Hematopoietic multipotent progenitor cell treated with erythropoietin and hydrocortisone succinate and interleukin-3 and kit ligand, for 4 days (in vitro differentiated cells): Measurements from ENCODE around the gene IFNE.
A peak's percentile ranks its signal among the peaks of the same experiment; 100 is the strongest.

Experiments
- DNase-seq: peaks from one replicate; pipeline ENCODE4 v3.0.0-alpha.2; 2015

IFNE gene, protein sequence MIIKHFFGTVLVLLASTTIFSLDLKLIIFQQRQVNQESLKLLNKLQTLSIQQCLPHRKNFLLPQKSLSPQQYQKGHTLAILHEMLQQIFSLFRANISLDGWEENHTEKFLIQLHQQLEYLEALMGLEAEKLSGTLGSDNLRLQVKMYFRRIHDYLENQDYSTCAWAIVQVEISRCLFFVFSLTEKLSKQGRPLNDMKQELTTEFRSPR

DNA sequence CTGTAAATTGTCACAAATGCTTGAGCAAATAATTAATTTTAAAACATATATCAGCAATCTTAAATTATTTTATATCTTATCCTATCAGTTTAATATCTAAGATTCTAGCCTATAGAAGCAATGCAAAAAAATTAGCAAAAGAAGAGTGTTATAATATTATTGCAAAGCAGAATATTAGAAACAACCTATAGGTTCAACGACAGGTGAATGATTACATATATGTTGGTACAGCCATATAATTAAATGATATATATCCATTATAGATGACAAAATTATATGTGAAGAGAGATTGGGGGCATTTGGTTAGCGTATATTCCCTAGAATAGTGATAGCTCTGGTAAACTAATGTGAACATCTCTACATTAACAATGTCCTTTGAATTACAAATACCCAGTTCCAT lies at the start of gene IFNE:
Gene IFNE, minus strand, starts transcription at position 101 of the 400 bp plus-strand sequence. CDS start 619 bp downstream, outside the sequence.
- DNase-seq = no peak

DNA sequence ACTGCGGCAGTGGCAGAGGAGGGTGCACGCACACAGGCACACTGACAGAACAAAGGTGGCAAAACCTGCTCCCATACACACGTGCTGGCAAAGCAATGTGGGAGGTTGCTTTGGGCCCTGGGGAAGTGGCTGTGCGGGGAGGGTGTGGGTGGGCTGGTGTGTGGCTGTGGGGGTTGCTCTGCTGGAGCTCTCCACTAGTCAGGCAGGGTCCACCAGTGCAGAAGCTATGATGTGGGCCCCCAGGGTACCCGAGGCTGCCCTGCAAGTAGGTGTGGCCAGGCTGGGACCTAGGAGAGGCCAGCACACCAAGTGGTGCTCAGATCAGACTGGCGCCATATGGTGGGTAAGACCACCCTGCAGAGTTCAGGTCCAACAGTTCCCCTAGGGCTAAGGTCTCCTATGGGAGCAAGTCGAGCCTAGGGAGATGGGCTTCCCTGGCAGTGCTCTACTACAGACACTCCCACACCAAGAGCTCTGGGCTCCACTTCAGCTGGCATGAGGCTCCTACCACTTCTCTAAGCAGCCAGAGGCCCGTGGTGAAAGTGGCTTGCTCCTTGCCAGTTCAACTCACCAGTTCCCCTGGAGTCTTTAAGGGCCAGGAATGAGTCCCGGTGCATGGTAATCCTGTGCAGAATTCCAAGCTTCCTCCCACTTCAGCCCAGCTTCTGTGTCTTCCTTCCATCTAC lies 46.2 kb upstream of the IFNE start:
- DNase-seq = no peak

DNA sequence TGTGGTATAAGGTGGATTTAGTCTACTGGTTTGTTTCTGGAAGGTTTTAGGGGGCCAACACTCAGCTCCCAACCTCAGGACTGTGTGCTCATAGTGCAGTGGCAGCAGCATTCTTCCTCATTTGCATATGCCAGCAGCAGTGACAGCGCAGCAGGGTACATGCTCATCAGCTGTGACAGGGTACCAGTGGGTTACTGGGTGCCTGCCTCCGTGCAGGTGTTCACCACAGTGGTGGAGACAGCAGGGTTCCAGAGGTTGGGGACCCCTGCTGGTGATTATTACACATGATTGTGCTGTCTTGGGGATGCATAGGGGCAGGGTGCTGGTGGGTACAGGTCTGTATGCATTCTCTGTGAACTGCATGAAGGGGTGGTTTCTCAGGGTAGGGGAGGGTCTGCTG lies 45.5 kb upstream of the IFNE start:
- DNase-seq = peak; percentile 4

DNA sequence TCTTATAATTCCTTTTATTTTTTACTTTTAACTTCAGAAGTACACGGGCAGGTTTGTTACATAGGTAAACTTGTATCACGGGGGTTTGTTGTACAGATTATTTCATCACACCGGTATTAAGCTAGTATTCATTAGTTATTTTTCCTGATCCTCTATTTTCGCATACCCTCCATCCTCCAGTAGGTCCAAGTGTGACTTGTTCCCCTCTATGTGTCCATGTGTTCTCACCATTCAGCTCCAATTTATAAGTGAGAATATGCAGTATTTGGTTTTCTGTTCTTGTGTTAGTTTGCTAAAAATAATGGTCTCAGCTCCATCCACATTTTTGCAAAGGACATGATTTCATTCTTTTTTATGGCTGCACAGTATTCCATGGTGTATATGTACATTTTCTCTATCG lies 43.1 kb upstream of the IFNE start:
- DNase-seq = no peak

DNA sequence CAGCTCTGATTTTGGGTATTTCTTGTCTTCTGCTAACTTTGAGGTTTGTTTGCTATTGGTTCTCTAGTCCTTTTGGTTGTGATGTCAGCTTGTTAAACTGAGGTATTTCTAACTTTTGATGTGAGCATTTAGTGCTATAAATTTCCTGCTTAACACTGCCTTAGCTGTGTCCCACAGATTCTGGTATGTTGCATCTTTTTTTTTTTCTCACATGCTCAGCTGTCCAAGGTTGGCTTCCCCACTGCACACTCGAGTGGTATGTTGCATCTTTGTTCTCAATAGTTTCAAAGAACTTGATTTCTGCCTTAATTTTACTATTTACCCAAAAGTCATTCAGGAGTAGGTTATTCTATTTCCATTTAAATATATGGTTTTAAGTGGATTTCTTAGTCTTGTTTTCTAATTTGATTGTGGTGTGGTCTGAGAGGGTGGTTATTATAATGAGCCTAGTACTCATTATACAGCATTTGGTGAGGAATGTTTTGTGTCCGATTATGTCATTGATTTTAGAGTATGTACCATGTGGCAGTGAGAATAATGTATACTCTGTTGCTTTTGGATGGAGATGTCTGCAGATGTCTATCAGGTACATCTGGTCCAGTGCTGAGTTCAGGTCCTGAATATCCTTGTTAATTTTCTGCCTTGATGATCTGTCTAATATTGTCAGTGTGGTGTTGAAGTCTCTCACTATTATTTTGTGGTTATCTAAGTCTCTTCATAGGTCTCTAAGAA lies 42.2 kb upstream of the IFNE start:
- no peak for DNase-seq

DNA sequence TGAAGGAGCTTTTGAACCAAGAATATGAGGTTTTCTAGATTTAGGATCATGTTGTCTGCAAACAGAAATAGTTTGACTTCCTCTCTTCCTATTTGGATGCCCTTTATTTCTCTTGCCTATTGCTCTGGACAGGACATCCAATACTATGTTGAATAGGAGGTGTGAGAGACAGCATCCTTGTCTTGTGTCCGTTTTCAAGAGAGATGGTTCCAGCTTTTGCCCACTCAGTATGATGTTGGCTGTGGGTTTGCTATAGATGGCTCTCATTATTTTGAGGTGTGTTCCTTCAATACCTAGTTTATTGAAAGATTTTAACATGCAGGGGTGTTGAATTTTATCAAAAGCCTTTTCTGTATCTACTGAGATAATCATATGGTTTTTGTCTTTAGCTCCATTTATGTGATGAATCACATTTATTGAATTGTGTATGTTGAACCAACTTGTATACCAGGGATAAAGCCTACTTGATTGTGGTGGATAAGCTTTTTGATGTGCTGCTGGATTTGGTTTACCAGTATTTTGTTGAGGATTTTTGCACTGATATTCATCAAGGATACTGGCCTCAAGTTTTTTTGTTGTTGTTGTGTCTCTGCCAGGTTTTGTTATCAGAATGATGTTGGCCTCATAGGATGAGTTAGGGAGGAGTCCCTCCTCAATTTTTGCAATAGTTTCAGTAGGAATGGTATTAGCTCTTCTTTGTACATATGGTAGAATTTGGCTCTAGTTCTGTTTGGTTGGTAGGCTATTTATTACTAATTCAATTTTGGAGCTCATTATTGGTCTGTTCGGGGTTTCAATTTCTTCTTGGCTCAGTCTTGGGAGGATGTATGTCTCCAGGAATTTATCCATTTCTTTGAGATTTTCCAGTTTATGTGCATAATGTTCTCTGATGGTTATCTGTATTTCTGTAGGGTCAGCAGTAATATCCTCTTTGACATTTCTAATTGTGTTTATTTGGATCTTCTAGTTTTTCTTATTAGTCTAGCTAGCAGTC lies 41.2 kb upstream of the IFNE start:
- DNase-seq = no peak

DNA sequence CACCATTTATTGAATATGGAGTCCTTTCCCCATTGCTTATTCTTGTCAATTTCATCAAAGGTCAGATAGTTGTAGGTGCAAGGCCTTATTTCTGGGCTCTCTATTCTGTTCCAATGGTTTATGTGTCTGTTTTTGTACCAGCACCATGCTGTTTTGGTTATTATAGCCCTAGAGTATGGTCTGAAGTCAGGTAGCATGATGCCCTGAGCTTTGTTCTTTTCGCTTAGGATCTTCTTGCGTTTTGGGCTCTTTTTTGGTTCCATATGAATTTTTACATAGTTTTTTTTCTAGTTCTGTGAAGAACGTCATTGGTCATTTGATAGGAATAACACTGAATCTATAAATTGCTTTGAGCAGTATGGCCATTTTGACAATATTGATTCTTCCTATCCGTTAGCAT lies 40.2 kb upstream of the IFNE start:
- no peak for DNase-seq

DNA sequence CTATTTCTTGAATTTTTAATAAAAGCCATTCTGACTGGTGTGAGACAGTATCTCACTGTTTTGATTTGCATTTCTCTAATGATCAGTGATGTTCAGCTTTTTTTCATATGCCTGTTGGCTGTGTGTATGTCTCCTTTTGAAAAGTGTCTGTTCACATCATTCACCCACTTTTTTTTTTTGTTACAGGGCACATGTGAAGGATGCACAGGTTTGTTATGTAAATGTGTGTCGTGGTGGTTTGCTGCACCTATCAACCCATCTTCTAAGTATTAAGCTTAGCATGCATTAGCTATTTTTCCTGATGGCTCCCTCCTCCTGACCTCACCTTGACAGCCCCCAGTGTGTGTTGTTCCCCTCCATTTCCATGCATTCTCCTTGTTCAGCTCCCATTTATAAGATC lies 39.3 kb upstream of the IFNE start:
- DNase-seq = no peak

DNA sequence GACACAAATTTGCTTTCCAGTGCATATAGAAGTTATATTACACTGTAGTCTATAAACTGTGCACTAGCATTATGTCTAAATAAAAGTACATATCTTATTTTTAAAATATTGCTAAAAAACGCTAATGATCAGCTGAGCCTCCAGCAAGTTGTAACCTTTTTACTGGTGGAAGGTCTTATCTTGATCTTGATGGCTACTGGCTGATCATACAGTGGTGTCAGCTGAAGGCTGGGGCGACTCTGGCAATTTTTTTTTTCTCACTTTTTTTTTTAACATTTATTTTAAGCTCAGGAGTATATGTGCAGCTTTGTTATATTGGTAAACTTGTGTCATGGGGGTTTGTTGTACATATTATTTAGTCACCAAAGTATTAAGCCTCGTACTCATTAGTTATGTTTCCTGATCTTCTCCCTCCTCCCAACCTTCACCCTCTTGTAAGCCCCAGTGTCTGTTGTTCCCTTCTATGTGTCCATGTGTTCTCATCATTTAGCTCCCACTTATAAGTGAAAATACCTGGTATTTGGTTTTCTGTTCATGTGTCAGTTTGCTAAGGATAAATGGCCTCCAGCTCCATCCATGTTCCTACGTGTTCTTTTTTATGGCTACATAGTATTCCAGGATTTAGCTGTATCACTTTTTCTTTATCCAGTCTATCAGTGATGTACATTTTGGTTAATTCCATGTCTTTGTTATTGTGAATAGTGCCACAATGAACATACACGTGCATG lies 38.6 kb upstream of the IFNE start:
- no peak for DNase-seq

DNA sequence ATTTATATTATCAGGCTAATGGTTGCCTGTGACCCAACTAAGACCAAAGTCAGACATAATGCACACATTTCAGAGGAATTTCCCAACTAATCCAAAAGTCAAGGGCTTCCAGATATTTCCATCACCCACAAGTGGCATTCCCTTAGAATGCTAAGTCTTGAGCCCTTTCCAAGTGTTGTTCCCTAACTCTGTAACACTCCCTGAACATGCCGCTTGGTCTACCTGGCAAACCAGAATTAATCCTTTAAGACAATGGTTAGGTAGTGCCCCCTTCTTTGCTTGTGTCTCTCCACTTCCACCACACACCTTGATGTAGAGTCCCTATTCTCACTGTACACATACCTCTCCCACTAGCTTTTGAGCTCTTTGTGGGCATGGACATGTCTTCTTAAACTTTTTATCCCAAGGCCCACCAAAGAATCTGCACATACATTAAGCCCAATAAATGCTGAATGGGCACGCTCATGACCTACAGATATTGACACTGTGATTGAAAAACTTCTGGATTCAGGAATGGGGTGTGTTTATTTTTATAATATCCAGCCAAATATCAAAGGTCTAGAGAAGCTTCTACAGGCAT lies 37.8 kb upstream of the IFNE start:
- DNase-seq = no peak

DNA sequence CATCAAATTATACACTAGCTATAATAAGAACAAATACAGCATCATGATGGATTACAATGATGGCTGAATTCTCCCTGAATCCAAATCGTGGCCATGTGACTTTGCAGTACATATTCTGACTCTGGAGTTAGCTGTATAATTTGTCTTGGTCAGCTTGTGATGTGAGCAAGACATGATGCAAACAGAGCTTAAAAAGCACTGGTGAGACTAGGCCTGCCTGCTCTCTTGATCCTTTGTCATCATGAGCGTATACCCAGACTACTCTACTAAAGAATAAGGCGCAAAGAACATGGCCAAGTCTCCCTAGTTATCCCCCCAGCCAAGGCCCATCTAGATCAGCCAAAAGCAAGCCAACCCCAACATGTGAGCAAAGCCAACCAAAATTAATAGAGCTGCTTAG lies 34.7 kb upstream of the IFNE start:
- no peak for DNase-seq

DNA sequence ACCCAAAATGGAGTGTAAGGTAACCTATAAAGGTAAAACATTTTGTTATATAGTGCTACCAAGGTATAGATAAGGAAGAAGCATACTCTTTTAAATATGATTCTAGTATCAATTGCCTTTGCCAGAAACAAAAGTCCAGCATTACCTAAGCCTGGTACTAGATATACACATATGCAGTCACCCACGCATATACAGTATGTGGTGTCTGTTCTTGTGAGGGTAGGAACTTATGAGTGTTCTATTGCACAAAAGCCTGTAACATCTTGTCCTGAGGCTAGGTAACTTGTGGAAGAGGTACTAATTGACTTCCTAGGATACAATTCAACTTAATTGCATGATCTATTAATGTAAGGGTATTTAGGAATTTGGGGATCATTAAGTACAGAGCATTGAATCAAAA lies 31.3 kb upstream of the IFNE start:
- no peak for DNase-seq

DNA sequence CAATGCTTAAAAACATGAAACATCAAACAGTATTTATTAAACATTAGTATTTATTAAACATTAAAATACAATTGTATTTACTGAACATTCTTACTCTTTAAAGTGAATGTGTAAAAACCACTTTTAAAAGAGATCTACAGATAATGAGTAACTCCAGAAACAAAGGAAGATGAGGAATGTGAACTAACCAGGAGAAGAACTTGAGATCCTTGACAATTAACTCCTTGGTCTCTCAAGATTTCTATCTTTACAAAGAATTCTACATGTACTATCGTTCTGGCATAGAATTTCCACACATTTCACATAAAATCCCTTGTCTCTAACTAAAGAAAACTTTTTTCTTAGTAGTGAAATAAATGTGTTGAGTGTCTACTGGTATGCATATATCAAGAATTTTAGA lies 28.7 kb upstream of the IFNE start:
- no peak for DNase-seq

DNA sequence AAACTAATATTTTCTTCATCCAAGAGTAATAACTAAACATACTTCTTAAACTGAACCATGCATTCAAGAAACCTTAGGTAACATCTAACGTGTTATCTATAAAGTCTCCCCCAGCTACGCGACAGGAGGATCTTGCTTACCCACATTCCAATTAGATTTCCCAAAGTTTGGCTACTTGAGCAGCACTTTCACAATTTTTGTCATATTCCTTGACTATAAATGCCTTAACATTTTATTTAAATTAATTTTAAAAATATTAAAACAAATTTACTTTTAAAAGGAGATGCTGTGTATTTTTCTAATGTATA lies 25.3 kb upstream of the IFNE start:
- DNase-seq = no peak

DNA sequence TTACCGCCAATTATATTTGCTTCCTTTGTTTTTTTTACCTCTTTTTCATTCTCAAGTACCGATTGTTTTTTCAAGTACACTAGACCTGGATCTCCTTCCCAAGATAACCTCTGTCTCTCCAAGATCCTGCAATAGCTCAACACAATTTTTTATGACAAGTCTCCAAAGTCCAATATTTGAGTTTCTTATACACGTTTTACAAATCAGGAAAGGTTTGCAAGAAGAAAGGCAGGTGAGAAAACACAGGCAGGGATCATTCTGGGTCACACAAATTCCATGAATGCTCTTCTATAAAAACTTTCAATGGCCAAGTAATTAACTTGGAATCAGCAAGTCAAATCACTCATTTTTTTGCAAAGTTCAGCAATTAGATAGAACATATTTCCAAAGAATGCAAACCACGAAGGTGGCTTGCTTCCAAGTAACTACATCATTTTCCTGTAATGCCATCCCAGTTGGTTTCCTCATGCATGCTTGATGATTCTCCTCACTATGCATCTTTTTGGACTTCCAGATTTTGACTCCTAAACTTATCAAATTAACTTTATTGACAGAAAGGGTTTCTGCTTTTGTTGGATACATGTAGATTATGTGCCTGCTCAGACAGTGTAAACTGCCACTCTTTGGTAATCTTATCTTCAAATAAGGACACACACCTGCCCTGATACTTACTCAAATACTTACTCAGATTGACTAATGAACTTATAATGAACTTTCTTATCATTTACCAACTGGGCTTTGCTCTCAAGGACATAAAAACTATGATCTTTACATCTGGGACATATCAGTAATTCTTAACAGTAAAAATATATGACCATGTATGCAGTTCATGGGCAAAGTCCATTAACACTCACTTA lies 24.7 kb upstream of the IFNE start:
- DNase-seq = no peak

DNA sequence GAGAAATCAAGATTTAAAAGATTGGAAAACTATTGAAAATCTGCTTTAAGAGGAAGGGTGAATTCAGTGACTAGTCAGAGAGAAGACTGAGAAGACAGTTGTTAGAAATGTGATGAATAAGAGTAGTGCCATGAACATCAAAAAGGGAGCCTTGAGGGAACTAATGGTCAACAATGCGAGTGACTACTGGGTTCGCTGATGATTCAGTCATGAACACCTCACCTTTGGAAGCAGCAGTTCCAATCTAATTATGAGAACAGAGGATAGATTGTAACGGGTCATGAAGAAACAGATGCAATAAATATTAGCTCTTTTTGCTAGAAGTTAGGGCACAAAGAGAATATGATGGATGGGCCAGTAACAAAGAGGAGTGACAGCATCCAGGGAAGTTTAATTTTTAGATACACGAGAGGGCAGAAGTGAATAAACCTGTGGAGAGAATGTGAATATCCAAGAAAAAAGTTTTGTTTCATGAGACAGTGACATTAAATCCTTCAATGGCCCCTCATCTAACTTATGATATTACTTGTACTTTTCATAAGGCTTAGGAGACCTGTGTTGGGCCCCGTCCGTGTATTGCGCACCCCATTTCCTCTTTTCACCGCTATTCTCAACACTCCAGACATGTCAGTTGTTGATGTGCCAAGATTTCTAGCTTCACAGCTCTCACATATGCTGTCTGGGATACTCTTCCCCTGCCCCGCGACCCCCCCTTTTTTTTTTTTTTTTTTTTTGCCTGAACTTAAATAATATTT lies 23.5 kb upstream of the IFNE start:
- peak; percentile 32 for DNase-seq

DNA sequence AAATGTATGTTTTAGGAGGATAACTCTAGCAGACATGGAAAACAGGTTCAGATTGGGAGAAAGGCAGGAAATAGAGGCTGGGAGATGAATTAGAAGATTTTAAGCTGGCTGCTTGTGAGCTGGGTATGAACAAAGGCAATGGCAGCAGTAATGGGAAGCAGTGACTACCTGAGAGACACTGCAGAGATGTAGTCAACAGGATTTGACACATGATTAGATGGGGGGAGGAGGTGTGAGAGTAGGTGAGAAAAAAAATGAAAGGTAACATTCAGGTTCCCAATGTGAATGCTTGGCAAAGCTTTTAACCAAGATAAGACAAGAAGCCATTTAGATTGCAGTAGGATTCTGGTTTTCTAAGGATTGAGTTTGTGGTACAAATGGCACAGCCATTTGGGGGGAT lies 22.8 kb upstream of the IFNE start:
- no peak for DNase-seq

DNA sequence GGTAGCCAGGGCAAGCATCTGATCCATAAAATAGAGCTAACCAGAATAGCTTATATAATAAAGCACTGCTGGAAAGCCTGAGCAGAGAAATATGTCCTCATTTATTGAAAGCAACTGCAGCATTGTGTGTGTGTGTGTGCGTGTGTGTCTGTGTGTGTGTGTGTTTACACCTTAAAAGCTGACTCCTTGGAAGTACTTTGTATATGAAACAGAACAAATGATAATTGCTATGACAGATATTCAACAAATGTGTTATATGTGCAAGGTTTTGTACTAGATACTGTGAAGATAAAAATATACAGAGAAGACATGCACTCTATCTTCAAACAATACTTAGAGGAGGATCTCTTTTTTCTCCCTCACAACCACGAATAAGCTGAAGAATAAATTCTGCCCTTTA lies 22.0 kb upstream of the IFNE start:
- DNase-seq = no peak

DNA sequence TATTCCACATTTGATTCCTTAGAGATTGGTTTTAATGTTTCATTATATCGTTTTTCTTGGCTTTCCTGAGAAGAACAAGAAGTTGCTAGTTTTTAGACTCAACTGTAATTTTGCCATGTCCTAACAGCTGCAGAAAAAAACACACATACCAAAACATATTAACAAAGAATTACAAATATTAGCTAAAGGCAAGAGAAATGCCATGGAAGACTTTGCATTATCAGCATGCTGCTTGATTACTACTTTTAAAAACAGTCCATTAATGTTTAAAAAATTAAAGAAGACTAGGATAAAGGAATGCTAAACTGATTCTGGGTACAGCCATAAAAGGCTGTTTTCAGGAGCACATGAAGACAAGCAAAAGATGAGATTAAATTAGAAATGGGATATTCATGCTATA lies 20.5 kb upstream of the IFNE start:
- no peak for DNase-seq

DNA sequence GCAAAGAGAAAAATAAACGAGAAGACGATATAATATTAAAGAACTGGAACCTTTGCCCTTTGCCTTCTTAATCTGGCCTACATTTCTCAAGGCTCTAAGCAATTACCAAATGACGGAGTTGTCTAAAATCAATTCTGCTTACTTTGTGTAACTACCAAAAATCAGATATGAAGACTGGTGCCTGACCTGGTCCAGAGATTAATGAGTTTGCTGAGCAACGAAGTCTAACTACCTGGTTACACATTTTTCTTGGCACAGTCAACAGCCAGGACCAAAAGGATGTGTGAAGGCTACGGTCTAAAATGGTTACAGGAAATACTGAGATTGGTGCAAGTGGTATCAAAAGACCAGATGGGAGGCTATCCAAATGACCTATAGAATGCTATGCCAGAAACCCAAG lies 17.8 kb upstream of the IFNE start:
- no peak for DNase-seq
